Large intestine (tissue), 3 donors: Measurements from ENCODE around the gene NHSL2. TPM values are rescaled to one million over a fixed set of nuclear protein-coding genes. Genes with fewer than 3 reads are reported as not detected.
A peak's percentile ranks its signal among the peaks of the same experiment; 100 is the strongest.

Experiments used
- DNase-seq, 2 donors: peaks; one replicate each; pipeline versions ENCODE4 v3.0.0 to v3.0.0-alpha.2; 2013
- H3K27ac ChIP-seq: one replicate; pipeline ENCODE4 v1.5.1; 2013; ENCODE audit warnings: low read length
- H3K27me3 ChIP-seq: 2 replicates; pipeline ENCODE4 v1.6.1; 2013; ENCODE audit warnings: low read length; ENCODE audit not compliant: control insufficient read depth, insufficient read depth
- H3K36me3 ChIP-seq: 2 replicates; pipeline ENCODE4 v1.6.1; 2013; ENCODE audit warnings: low read length; ENCODE audit not compliant: control insufficient read depth, insufficient read depth
- H3K4me1 ChIP-seq: one replicate; pipeline ENCODE4 v1.6.1; 2013; ENCODE audit warnings: low read length; ENCODE audit not compliant: control insufficient read depth, insufficient read depth
- H3K4me3 ChIP-seq: one replicate; pipeline ENCODE4 v1.5.1; 2013; ENCODE audit warnings: low read length
- H3K9me3 ChIP-seq: one replicate; pipeline ENCODE4 v1.6.1; 2013; ENCODE audit warnings: mild to moderate bottlenecking, low read depth, low read length, moderate library complexity; ENCODE audit not compliant: control insufficient read depth
- WGBS: methylation state at CpG from one replicate; pipeline ENCODE4 v1.1.5; 2013; ENCODE audit warnings: low lambda C conversion rate; ENCODE audit not compliant: insufficient coverage; 5-methylcytosine and 5-hydroxymethylcytosine counted together
- polyA plus RNA-seq: library from polyadenylated mRNA; unstranded; fragments of 120-200 nt; gene quantifications from one replicate; pipeline ENCODE4 v1.2.1, GENCODE V29; 2013

NHSL2 gene
- polyA plus RNA-seq, 1 donor = 3.3 TPM

DNA sequence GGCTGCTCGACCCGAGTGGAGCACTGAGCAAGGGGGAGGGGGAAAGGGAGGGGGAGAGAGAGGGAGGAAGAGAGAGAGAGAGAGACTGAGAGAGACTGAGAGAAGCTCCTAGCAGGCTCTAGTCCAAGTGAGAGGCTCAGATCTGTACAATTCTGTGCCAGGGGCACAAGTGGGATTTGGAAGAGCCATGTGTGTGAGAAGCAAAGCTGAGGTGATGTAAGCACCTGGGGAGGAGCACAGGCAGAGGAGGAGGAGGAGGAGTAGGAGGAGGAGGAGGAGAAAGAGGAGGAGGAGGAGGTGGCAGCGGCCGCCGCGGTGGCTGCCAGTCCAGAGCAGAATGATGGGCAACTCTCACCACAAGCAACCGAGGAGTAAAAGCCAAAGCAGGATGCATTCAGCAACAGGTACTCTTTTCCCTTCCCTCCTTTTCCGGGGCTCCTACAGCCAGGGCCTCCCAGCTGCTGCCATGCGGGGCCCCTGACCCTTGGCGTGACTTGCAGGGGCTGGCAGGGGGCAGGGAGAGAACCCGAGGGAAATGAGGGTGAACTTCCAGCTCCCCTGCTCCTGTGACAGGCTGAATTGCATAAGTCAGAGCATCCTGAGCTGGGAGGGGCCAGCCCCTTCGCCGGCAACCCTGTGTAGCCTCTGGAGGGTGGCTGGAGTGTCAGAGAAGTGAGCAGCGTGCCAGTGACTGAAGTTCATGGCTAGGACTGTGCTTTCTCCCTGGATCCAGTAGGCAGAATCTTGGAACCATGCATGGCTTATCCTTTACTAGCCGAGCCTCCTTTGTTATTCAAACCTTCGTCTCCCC is 158.9 kb downstream of the NHSL2 start:
- H3K36me3 ChIP-seq = no peaks in the 10 kb centered on the region
- H3K27me3 ChIP-seq = no peaks in the 10 kb centered on the region
- peak in 1 of 2 donors; percentile 21 for DNase-seq
- WGBS = no CpG with 5 or more reads among the region's 16 CpGs
- H3K4me1 ChIP-seq = peaks cover 10% of the 10 kb centered on the region
- H3K9me3 ChIP-seq = no peaks in the 10 kb centered on the region
- no peak overlapping the region for H3K27ac ChIP-seq
- peak overlapping the region; percentile 16 for H3K4me3 ChIP-seq

- DNase-seq = no peak
- no peaks in the 10 kb centered on the region for H3K36me3 ChIP-seq
- no peak overlapping the region for H3K4me3 ChIP-seq
- no CpG with 5 or more reads among the region's 2 CpGs for WGBS
- no peaks in the 10 kb centered on the region for H3K27me3 ChIP-seq
- peaks cover 10% of the 10 kb centered on the region for H3K4me1 ChIP-seq
- no peaks in the 10 kb centered on the region for H3K9me3 ChIP-seq
- H3K27ac ChIP-seq = no peak overlapping the region
Observed at GRCh38 chrX:72071213-72071612, 160.6 kb downstream of the NHSL2 start.

DNA sequence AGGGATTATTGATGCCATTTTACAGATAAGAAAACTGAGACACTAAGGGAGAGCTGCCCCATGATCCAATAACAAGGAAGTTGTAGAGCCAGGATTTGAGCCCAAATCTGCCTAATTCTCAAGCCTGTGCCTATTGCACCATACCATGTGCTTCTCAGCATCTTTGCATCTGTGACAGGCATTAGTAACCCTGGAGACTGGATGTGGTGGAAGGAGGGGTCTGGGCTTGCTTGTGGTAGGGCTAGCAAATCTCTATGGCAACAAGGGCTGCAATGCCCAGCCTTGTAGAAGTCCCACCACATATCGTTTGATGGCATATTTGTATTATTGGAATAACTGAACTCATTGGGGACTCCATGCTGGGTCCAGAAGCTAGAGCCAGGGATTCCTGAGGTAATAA is 163.0 kb downstream of the NHSL2 start:
- DNase-seq = no peak
- Histone ChIP-seq H3K36me3 (no peaks in the 10 kb centered on the region), H3K4me1 (peaks cover 7% of the 10 kb centered on the region), H3K27ac (no peak overlapping the region), H3K9me3 (no peaks in the 10 kb centered on the region), H3K27me3 (no peaks in the 10 kb centered on the region), H3K4me3 (no peak overlapping the region)
- WGBS = no CpG with 5 or more reads among the region's 1 CpG

- Histone ChIP-seq H3K27me3 (no peaks in the 10 kb centered on the region), H3K4me3 (no peak overlapping the region), H3K27ac (no peak overlapping the region), H3K36me3 (no peaks in the 10 kb centered on the region), H3K9me3 (no peaks in the 10 kb centered on the region), H3K4me1 (peaks cover 11% of the 10 kb centered on the region)
- no peak for DNase-seq
- WGBS = no CpG with 5 or more reads among the region's 4 CpGs
Observed at GRCh38 chrX:72078411-72078810, 167.8 kb downstream of the NHSL2 start.

DNA sequence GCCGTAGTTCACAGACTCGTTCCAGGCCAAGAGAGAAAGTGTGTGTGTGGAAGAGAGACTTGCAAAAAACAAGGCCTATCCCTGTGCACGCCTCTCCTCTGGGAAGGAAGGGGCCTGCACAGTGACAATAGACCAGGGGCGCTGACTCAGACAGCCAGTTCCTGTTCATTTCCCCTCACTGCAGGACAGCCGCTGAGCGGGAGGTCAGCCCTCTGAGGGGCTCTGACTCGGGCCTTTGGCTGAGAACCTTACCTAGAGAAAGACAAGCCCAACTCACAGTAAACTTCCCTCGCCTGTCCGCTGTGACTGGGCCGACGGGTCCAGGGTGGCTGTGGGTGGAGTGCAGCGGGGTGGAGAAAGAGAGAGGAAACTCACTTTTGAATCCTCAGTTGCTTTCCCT is 169.0 kb downstream of the NHSL2 start:
- no peaks in the 10 kb centered on the region for H3K36me3 ChIP-seq
- H3K9me3 ChIP-seq = no peaks in the 10 kb centered on the region
- WGBS = no CpG with 5 or more reads among the region's 12 CpGs
- H3K27me3 ChIP-seq = no peaks in the 10 kb centered on the region
- H3K4me1 ChIP-seq = peaks cover 11% of the 10 kb centered on the region
- no peak overlapping the region for H3K27ac ChIP-seq
- H3K4me3 ChIP-seq = no peak overlapping the region
- no peak for DNase-seq

DNA sequence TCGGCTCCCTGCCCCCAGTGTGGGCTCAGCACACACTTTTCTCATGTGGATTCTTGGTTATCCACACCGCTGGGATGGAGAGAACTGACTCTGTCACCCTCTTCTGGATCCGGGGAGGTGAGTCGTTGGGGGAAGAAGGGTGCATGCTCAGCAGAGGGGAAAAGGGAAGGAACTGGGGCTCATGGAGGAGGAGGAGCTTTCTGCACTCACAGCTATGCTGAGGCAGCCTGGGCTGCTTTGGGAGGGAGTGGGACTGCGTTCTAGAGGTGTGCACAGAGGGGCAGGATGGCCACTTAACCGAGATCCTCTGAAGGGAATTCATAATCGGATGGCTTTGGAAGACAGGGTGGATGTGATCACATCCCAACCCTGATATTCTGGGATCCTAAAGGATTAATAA is 169.5 kb downstream of the NHSL2 start:
- DNase-seq = no peak
- WGBS = no CpG with 5 or more reads among the region's 7 CpGs
- H3K9me3 ChIP-seq = no peaks in the 10 kb centered on the region
- peaks cover 11% of the 10 kb centered on the region for H3K4me1 ChIP-seq
- H3K27ac ChIP-seq = no peak overlapping the region
- H3K4me3 ChIP-seq = no peak overlapping the region
- H3K36me3 ChIP-seq = no peaks in the 10 kb centered on the region
- no peaks in the 10 kb centered on the region for H3K27me3 ChIP-seq

GRCh38 chrX:72080800-72081199 is 170.2 kb downstream of the NHSL2 start:
- no peak for DNase-seq
- Histone ChIP-seq H3K9me3 (no peaks in the 10 kb centered on the region), H3K27ac (no peak overlapping the region), H3K4me1 (peaks cover 11% of the 10 kb centered on the region), H3K27me3 (no peaks in the 10 kb centered on the region), H3K4me3 (no peak overlapping the region), H3K36me3 (no peaks in the 10 kb centered on the region)
- WGBS = no CpG with 5 or more reads among the region's 7 CpGs

DNA sequence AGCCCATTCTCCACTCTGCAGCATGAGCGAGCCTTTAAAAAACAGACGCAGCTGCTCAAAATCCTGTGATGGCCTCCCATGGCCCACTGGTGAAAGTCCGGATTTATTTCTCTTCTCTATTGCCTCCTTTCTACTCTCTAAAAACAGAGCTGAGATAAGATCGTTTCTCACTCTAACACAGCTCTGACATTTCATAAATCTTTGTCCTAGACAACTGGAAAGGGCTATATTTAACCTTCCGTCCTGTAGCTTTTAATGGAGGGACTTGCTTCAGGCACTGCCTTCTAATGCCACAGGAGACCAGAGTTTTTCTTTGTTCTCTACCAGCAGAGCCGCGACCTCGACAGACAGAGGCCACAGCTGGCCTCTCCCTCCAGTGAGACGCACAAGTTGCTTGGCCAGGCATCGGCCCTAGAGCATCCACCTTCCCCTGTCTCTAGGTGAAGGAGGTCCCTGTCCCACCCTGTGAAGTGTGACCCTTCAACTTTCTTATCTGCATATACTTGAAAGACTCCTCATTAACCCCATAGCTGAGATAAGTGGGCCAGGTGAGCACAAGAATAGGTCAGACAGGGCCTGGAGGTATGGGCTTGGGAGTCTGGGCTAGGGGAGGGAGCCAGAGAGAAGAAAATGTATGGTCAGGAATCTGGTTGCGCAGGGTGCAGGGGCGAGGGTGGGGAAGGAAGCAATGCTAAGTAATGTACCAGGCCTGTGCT is 171.1 kb downstream of the NHSL2 start:
- DNase-seq = no peak
- Histone ChIP-seq H3K27me3 (no peaks in the 10 kb centered on the region), H3K4me3 (no peak overlapping the region), H3K36me3 (no peaks in the 10 kb centered on the region), H3K27ac (no peak overlapping the region), H3K4me1 (peaks cover 11% of the 10 kb centered on the region), H3K9me3 (no peaks in the 10 kb centered on the region)
- WGBS = no CpG with 5 or more reads among the region's 12 CpGs

DNA sequence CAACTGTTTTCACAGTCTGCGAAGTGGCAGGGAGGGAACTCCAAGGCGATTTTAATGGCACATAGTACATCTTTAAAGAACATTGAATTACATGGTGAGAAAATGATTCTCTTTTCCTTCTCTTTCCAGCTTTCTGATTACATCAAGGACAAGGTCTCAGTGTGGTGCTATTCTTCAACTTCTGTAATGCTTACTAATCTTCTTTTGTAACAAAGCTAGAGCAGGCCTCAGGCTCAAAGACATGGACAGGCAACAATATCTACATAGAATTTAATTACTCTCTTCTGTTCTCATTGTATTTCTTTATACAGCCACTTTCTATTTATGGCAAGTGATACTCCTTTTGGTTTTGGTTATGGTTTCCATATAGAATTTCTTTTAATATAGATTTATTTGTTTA is 172.6 kb downstream of the NHSL2 start:
- no peak overlapping the region for H3K4me3 ChIP-seq

GRCh38 chrX:72084114-72084513 is 173.5 kb downstream of the NHSL2 start:
- peaks cover 11% of the 10 kb centered on the region for H3K4me1 ChIP-seq
- H3K36me3 ChIP-seq = no peaks in the 10 kb centered on the region
- no CpG with 5 or more reads among the region's 1 CpG for WGBS
- H3K27me3 ChIP-seq = no peaks in the 10 kb centered on the region
- H3K9me3 ChIP-seq = no peaks in the 10 kb centered on the region
- H3K27ac ChIP-seq = no peak overlapping the region
- DNase-seq = no peak
- H3K4me3 ChIP-seq = no peak overlapping the region

More for the DNA sequence above, 172.6 kb downstream of the NHSL2 start:
- Histone ChIP-seq H3K9me3 (no peaks in the 10 kb centered on the region), H3K27me3 (no peaks in the 10 kb centered on the region), H3K36me3 (no peaks in the 10 kb centered on the region), H3K27ac (no peak overlapping the region), H3K4me1 (peaks cover 11% of the 10 kb centered on the region)
- no peak for DNase-seq
- no CpG with 5 or more reads among the region's 2 CpGs for WGBS
